ENCODE data around the gene CLPSL1. TPM values are rescaled to one million over a fixed set of nuclear protein-coding genes. Genes with fewer than 3 reads are reported as not detected.
A peak's percentile ranks its signal among the peaks of the same experiment; 100 is the strongest.
"Not testable (repeated sequence)": the region's sequence is repeated elsewhere in the genome, so short reads cannot be mapped to it uniquely, and the experiment has no call there.

The CLPSL1 gene
- total RNA-seq, result not detected

DNA sequence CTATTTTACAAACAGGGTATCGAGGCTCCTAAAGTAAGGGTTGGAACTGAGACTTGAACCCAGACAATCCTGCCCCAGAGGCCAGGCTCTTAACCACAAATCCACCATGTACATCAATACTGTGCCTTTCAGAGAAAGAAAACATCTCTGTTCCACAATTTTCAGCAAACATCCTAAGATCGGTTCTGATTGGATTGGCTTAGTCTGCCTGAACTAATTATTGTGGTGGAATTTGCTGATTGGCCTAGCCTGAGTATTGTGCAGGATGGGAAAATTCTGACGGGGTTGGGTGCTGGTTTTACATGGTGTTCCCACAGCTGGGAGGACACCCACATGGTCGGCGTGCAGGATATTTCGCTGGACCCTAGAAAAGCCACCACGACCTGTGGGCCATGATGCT lies at the start of gene CLPSL1:
Gene CLPSL1 (plus strand): TSS at position 301 of the 400 bp plus-strand sequence. CDS start 92 bp downstream, at position 393.
- Mint-ChIP-seq H3K4me1 (ENCODE audit: low read depth) (peaks cover 2% of the 10 kb centered on the region), H3K27ac (no peak within 1 kb of the TSS), H3K4me3 (no peak within 1 kb of the TSS), H3K27me3 (ENCODE audit: low read depth) (peaks cover 21% of the 10 kb centered on the region), H3K36me3 (ENCODE audit: low read depth) (peaks cover under 1% of the 10 kb centered on the region), H3K9me3 (no peaks in the 10 kb centered on the region)
- DNase-seq, result no peak
- CTCF ChIA-PET, result no interaction called here
- intact Hi-C loops (cut with micrococcal nuclease), result no loop called here

GRCh38 chr6:35731414-35731735 lies 49.4 kb upstream of the CLPSL1 start:
- Mint-ChIP-seq H3K4me3 (peak overlapping the region; percentile 78), H3K4me1 (ENCODE audit: low read depth) (peaks cover 82% of the 10 kb centered on the region), H3K27ac (peak overlapping the region; percentile 87), H3K27me3 (ENCODE audit: low read depth) (no peaks in the 10 kb centered on the region), H3K36me3 (ENCODE audit: low read depth) (no peaks in the 10 kb centered on the region), H3K9me3 (no peaks in the 10 kb centered on the region)
- intact Hi-C loops (cut with micrococcal nuclease), result no loop called here
- DNase-seq, result peak; percentile 96
- CTCF ChIA-PET, result interaction anchor here (1.0 to 3.2 kb wide), 5 partner anchors 62 to 180 kb away, joined by 3 to 17 read pairs (median 5); no protein-coding TSS in a partner anchor

GRCh38 chr6:35731736-35732532 lies 48.9 kb upstream of the CLPSL1 start:
- H3K9me3 Mint-ChIP-seq, result no peaks in the 10 kb centered on the region
- no peaks in the 10 kb centered on the region for H3K27me3 Mint-ChIP-seq (ENCODE audit: low read depth)
- peaks cover 78% of the 10 kb centered on the region for H3K4me1 Mint-ChIP-seq (ENCODE audit: low read depth)
- CTCF ChIA-PET, result interaction anchor here (0.6 to 3.2 kb wide), 11 partner anchors 45 to 209 kb away, joined by 3 to 18 read pairs (median 4); no protein-coding TSS in a partner anchor
- DNase-seq, result peak; percentile 98
- H3K4me3 Mint-ChIP-seq, result peak overlapping the region; percentile 78
- H3K36me3 Mint-ChIP-seq (ENCODE audit: low read depth), result no peaks in the 10 kb centered on the region
- intact Hi-C loops (cut with micrococcal nuclease), result loop anchor here (1.0 kb wide), 6 partner anchors 13 to 209 kb away; no protein-coding TSS in a partner anchor
- H3K27ac Mint-ChIP-seq, result peak overlapping the region; percentile 87

- Mint-ChIP-seq H3K4me1 (ENCODE audit: low read depth) (peaks cover 74% of the 10 kb centered on the region), H3K36me3 (ENCODE audit: low read depth) (no peaks in the 10 kb centered on the region), H3K27ac (no peak overlapping the region), H3K9me3 (no peaks in the 10 kb centered on the region), H3K27me3 (ENCODE audit: low read depth) (no peaks in the 10 kb centered on the region), H3K4me3 (no peak overlapping the region)
- no peak for DNase-seq
- intact Hi-C loops (cut with micrococcal nuclease), result no loop called here
- CTCF ChIA-PET, result interaction anchor here (0.6 to 3.2 kb wide), 17 partner anchors 14 to 211 kb away, joined by 3 to 18 read pairs (median 5); no protein-coding TSS in a partner anchor
These were observed 47.2 kb upstream of the CLPSL1 start for GRCh38 chr6:35733633-35734032.

GRCh38 chr6:35734319-35734718 lies 46.5 kb upstream of the CLPSL1 start:
- H3K4me3 Mint-ChIP-seq; H3K9me3 Mint-ChIP-seq; H3K36me3 Mint-ChIP-seq (ENCODE audit: low read depth); H3K27ac Mint-ChIP-seq; DNase-seq; H3K27me3 Mint-ChIP-seq (ENCODE audit: low read depth); intact Hi-C loops (cut with micrococcal nuclease): not testable (repeated sequence)
- H3K4me1 Mint-ChIP-seq (ENCODE audit: low read depth), result peaks cover 68% of the 10 kb centered on the region
- CTCF ChIA-PET, result interaction anchor here (0.6 to 3.5 kb wide), 15 partner anchors 48 to 261 kb away, joined by 3 to 18 read pairs (median 7); no protein-coding TSS in a partner anchor

DNA sequence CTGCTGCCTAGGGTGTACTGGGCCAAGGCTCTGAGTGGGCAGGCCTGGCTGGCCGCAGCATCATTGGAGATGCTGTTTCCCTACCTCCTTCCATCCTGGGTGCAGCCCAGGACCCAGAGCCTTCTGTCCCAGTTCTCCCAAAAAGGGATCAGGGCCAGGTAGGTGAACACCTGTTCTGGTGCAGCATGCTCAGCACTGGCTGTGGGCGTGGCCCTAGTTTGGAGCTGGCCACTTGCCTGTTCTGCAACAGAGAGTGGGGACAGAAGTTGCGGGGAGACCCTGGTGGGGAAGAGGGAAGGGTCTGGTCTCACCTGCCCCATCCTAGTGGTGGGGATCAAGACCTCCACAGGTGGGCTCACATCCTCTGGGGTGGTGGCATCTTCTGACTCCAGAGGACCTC lies 45.4 kb upstream of the CLPSL1 start:
- H3K27me3 Mint-ChIP-seq (ENCODE audit: low read depth), result no peaks in the 10 kb centered on the region
- H3K27ac Mint-ChIP-seq, result no peak overlapping the region

DNA sequence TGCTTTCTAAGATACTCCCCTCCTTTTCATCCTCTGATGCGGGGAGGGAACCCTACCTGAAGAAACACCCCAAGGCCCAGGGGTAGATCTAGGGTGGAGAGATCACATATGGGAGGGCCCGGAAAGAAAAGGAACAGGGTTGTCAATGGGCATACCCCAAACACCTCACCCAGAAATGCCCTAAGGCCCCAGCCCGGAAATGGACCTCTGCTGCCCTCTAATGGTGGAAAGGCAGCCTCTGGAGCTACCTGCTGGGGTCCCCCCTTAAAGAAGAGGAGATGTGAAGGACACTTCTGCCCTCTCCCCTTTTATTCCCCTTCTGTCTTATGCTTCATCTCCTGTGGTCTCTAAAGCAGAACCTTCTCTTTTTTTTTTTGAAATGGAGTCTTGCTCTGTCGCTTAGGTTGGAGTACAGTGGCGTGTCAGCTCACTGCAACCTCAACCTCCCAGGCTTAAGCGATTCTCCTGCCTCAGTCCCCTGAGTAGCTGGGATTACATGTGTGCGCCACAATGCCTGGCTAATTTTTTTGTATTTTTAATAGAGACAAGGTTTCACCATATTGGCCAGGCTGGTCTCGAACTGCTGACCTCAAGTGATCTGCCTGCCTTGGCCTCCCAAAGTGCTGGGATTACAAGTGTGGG lies 44.4 kb upstream of the CLPSL1 start:
- H3K4me1 Mint-ChIP-seq (ENCODE audit: low read depth), result peaks cover 52% of the 10 kb centered on the region
- H3K27me3 Mint-ChIP-seq (ENCODE audit: low read depth), result no peaks in the 10 kb centered on the region
- H3K27ac Mint-ChIP-seq, result no peak overlapping the region
- CTCF ChIA-PET, result interaction anchor here (0.6 to 6.1 kb wide), 51 partner anchors 10 to 395 kb away, joined by 3 to 207 read pairs (median 5); partner anchors contain the start of gene TEAD3
- intact Hi-C loops (cut with micrococcal nuclease), result loop anchor here (1.0 to 5.0 kb wide), 5 partner anchors 48 to 394 kb away; partner anchors contain the start of genes FKBP5, PPARD and RPL10A
- no peaks in the 10 kb centered on the region for H3K9me3 Mint-ChIP-seq
- H3K36me3 Mint-ChIP-seq (ENCODE audit: low read depth), result no peaks in the 10 kb centered on the region
- DNase-seq, result peak; percentile 93
- H3K4me3 Mint-ChIP-seq, result no peak overlapping the region

More for the DNA sequence above, 45.4 kb upstream of the CLPSL1 start:
- Mint-ChIP-seq H3K36me3 (ENCODE audit: low read depth) (no peaks in the 10 kb centered on the region), H3K9me3 (no peaks in the 10 kb centered on the region), H3K4me1 (ENCODE audit: low read depth) (peaks cover 58% of the 10 kb centered on the region), H3K4me3 (no peak overlapping the region)
- CTCF ChIA-PET, result interaction anchor here (0.6 to 6.1 kb wide), 22 partner anchors 9 to 317 kb away, joined by 3 to 207 read pairs (median 16); no protein-coding TSS in a partner anchor
- intact Hi-C loops (cut with micrococcal nuclease), result loop anchor here (5.0 kb wide), 1 partner anchor 268 kb away; the partner anchor contains the start of gene RPL10A
- DNase-seq, result no peak

- peak within 1 kb of the TSS; percentile 29 for H3K4me3 Mint-ChIP-seq
- DNase-seq, result no peak
- H3K27ac Mint-ChIP-seq, result peak within 1 kb of the TSS; percentile 77
- no peaks in the 10 kb centered on the region for H3K27me3 Mint-ChIP-seq (ENCODE audit: low read depth)
- peaks cover 52% of the 10 kb centered on the region for H3K4me1 Mint-ChIP-seq (ENCODE audit: low read depth)
- H3K36me3 Mint-ChIP-seq (ENCODE audit: low read depth), result no peaks in the 10 kb centered on the region
- CTCF ChIA-PET, result interaction anchor here (0.5 to 6.1 kb wide), 58 partner anchors 8 to 505 kb away, joined by 3 to 207 read pairs (median 5); partner anchors contain the start of gene TEAD3
- H3K9me3 Mint-ChIP-seq, result no peaks in the 10 kb centered on the region
- intact Hi-C loops (cut with micrococcal nuclease), result loop anchor here (1.0 to 5.0 kb wide), 9 partner anchors 48 to 440 kb away; partner anchors contain the start of genes DEF6, FKBP5, PPARD and RPL10A
These were observed 43.8 kb upstream of the CLPSL1 start, which contains the start of gene ARMC12 for GRCh38 chr6:35736982-35737412. Gene ARMC12, plus strand, starts transcription at chr6:35737032. Its CDS starts 77 bp downstream, at chr6:35737109.

- H3K4me3 Mint-ChIP-seq, result peak overlapping the region; percentile 29
These were observed 43.2 kb upstream of the CLPSL1 start for GRCh38 chr6:35737413-35738211.

DNA sequence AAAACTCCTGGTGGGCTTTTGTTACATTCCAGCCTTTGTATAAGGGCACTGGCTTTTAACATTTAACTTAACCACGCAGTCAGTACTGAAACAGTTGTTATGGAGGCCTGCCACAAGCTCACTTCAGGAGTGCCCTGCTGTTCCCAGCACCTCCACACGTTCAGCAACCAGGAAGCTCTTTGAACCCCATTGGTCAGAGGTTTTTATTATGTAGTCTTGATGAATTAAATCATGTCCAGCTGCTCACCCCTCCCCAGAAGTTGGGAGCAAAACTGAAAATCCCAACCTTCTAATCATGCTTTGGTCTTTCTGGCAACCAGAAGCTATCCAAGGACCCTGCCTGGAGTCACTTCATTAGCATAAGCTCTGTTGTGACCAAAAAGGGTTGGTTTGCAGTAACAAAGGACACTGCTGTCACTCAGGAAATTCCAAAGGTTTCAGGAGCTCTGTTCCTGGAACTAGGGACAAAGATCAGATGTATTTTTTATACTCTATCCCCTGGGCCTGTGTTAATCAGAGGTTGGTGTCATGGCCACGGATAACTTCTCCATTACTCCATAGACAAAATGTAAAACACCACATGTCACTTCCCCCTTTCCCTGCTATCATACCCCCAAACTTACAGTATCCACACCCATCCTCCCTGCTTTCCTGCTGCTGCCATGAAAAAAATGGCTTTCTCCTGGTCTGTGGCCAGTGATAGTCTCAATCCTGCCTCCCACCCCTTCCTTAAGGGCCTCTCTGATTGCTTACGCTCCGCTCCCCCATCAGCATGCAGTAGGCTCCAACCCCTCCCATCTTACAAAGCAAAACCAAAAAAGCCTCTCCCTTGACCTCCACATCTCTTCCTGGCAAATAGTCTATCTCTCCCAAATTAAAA lies 40.9 kb upstream of the CLPSL1 start:
- intact Hi-C loops (cut with micrococcal nuclease), result loop anchor here (5.0 kb wide), 1 partner anchor 273 kb away; the partner anchor contains the start of gene RPL10A
- H3K36me3 Mint-ChIP-seq (ENCODE audit: low read depth), result no peaks in the 10 kb centered on the region
- CTCF ChIA-PET, result interaction anchor here (0.6 to 6.1 kb wide), 4 partner anchors 28 to 217 kb away, joined by 3 to 207 read pairs (median 62); no protein-coding TSS in a partner anchor
- peaks cover 24% of the 10 kb centered on the region for H3K4me1 Mint-ChIP-seq (ENCODE audit: low read depth)
- H3K27ac Mint-ChIP-seq, result no peak overlapping the region
- no peaks in the 10 kb centered on the region for H3K9me3 Mint-ChIP-seq
- H3K27me3 Mint-ChIP-seq (ENCODE audit: low read depth), result no peaks in the 10 kb centered on the region
- DNase-seq, result no peak
- no peak overlapping the region for H3K4me3 Mint-ChIP-seq

More at GRCh38 chr6:35737413-35738211, 43.2 kb upstream of the CLPSL1 start:
- peaks cover 47% of the 10 kb centered on the region for H3K4me1 Mint-ChIP-seq (ENCODE audit: low read depth)
- CTCF ChIA-PET, result interaction anchor here (0.5 to 6.1 kb wide), 48 partner anchors 9 to 505 kb away, joined by 3 to 207 read pairs (median 5); partner anchors contain the start of gene TEAD3
- no peaks in the 10 kb centered on the region for H3K27me3 Mint-ChIP-seq (ENCODE audit: low read depth)
- no peaks in the 10 kb centered on the region for H3K36me3 Mint-ChIP-seq (ENCODE audit: low read depth)
- intact Hi-C loops (cut with micrococcal nuclease), result loop anchor here (1.0 to 5.0 kb wide), 7 partner anchors 49 to 440 kb away; partner anchors contain the start of genes DEF6, FKBP5, PPARD and RPL10A
- H3K9me3 Mint-ChIP-seq, result no peaks in the 10 kb centered on the region
- no peak for DNase-seq
- peak overlapping the region; percentile 77 for H3K27ac Mint-ChIP-seq
